ENCODE measurements around the gene IL10RB.
"Not testable (repeated sequence)": the region's sequence is repeated elsewhere in the genome, so short reads cannot be mapped to it uniquely, and the experiment has no call there.

IL10RB gene

GRCh38 chr21:33234635-33235520 is 31.3 kb upstream of the IL10RB start:
- Mint-ChIP-seq H3K27me3 (no peaks in the 10 kb centered on the region), H3K27ac (peak overlapping the region; percentile 55 to 59), H3K9me3 (no peaks in the 10 kb centered on the region), H3K4me1 (ENCODE audit: low read depth in 2 of 2) (peaks cover 55 to 71% of the 10 kb centered on the region in 2 donors), H3K36me3 (ENCODE audit: insufficient read depth) (peaks cover 13% of the 10 kb centered on the region), H3K4me3 (peak overlapping the region; percentile 33 to 80)
- ATAC-seq (replicated peaks): peak; percentile 30
- DNase-seq: no peak

GRCh38 chr21:33236013-33236686 is 30.0 kb upstream of the IL10RB start:
- Mint-ChIP-seq H3K4me1 (ENCODE audit: low read depth in 2 of 2) (peaks cover 60 to 80% of the 10 kb centered on the region in 2 donors), H3K27me3 (no peaks in the 10 kb centered on the region), H3K27ac (peak overlapping the region; percentile 91 to 95), H3K36me3 (ENCODE audit: insufficient read depth) (peaks cover 13% of the 10 kb centered on the region), H3K9me3 (no peaks in the 10 kb centered on the region), H3K4me3 (peak overlapping the region in 1 of 2 donors; percentile 67)
- DNase-seq: no peak
- no peak for ATAC-seq (replicated peaks)

- H3K9me3 Mint-ChIP-seq: no peaks in the 10 kb centered on the region
- peaks cover 60 to 82% of the 10 kb centered on the region in 2 donors for H3K4me1 Mint-ChIP-seq (ENCODE audit: low read depth in 2 of 2)
- ATAC-seq (replicated peaks) (no peak), DNase-seq (no peak)
- peaks cover 13% of the 10 kb centered on the region for H3K36me3 Mint-ChIP-seq (ENCODE audit: insufficient read depth)
- H3K27me3 Mint-ChIP-seq: no peaks in the 10 kb centered on the region
- H3K27ac Mint-ChIP-seq: peak overlapping the region; percentile 91 to 95
- H3K4me3 Mint-ChIP-seq: peak overlapping the region in 1 of 2 donors; percentile 67
Measured at GRCh38 chr21:33236766-33237165, 29.4 kb upstream of the IL10RB start.

GRCh38 chr21:33237486-33237885 is 28.7 kb upstream of the IL10RB start:
- Mint-ChIP-seq H3K9me3 (no peaks in the 10 kb centered on the region), H3K4me3 (peak overlapping the region; percentile 67 to 68), H3K36me3 (ENCODE audit: insufficient read depth) (peaks cover 20% of the 10 kb centered on the region), H3K4me1 (ENCODE audit: low read depth in 2 of 2) (peaks cover 61 to 81% of the 10 kb centered on the region in 2 donors), H3K27ac (peak overlapping the region; percentile 91 to 95), H3K27me3 (no peaks in the 10 kb centered on the region)
- ATAC-seq (replicated peaks) (no peak), DNase-seq (no peak)

GRCh38 chr21:33238146-33238545 is 28.0 kb upstream of the IL10RB start:
- H3K4me1 Mint-ChIP-seq (ENCODE audit: low read depth in 2 of 2): peaks cover 54 to 74% of the 10 kb centered on the region in 2 donors
- no peaks in the 10 kb centered on the region for H3K9me3 Mint-ChIP-seq
- H3K27me3 Mint-ChIP-seq: no peaks in the 10 kb centered on the region
- ATAC-seq (replicated peaks) (peak; percentile 24), DNase-seq (no peak)
- peak overlapping the region; percentile 91 to 95 for H3K27ac Mint-ChIP-seq
- peak overlapping the region; percentile 67 to 68 for H3K4me3 Mint-ChIP-seq
- peaks cover 21% of the 10 kb centered on the region for H3K36me3 Mint-ChIP-seq (ENCODE audit: insufficient read depth)

- no peak for DNase-seq
- Mint-ChIP-seq H3K27me3 (no peaks in the 10 kb centered on the region), H3K4me3 (peak overlapping the region; percentile 67 to 68), H3K27ac (peak overlapping the region; percentile 91 to 95), H3K4me1 (ENCODE audit: low read depth in 2 of 2) (peaks cover 54 to 74% of the 10 kb centered on the region in 2 donors), H3K9me3 (no peaks in the 10 kb centered on the region), H3K36me3 (ENCODE audit: insufficient read depth) (peaks cover 26% of the 10 kb centered on the region)
- peak; percentile 71 for ATAC-seq (replicated peaks)
Measured at GRCh38 chr21:33238565-33239255, 27.5 kb upstream of the IL10RB start.

GRCh38 chr21:33239559-33240127 is 26.5 kb upstream of the IL10RB start:
- not testable (repeated sequence) for DNase-seq; H3K9me3 Mint-ChIP-seq; H3K27me3 Mint-ChIP-seq; ATAC-seq (replicated peaks)
- Mint-ChIP-seq H3K4me3 (peak overlapping the region; percentile 67 to 68), H3K4me1 (ENCODE audit: low read depth in 2 of 2) (peaks cover 57 to 78% of the 10 kb centered on the region in 2 donors), H3K36me3 (ENCODE audit: insufficient read depth) (peaks cover 29% of the 10 kb centered on the region), H3K27ac (peak overlapping the region; percentile 91 to 95)

GRCh38 chr21:33240404-33240803 is 25.8 kb upstream of the IL10RB start:
- peak overlapping the region; percentile 91 to 95 for H3K27ac Mint-ChIP-seq
- H3K36me3 Mint-ChIP-seq (ENCODE audit: insufficient read depth): peaks cover 34% of the 10 kb centered on the region
- no peak for DNase-seq
- ATAC-seq (replicated peaks): no peak
- peak overlapping the region; percentile 23 to 48 for H3K4me3 Mint-ChIP-seq
- H3K9me3 Mint-ChIP-seq: no peaks in the 10 kb centered on the region
- peaks cover 62 to 82% of the 10 kb centered on the region in 2 donors for H3K4me1 Mint-ChIP-seq (ENCODE audit: low read depth in 2 of 2)
- H3K27me3 Mint-ChIP-seq: no peaks in the 10 kb centered on the region

- H3K4me1 Mint-ChIP-seq (ENCODE audit: low read depth in 2 of 2): peaks cover 56 to 75% of the 10 kb centered on the region in 2 donors
- ATAC-seq (replicated peaks): no peak
- DNase-seq: no peak
- H3K27me3 Mint-ChIP-seq: no peaks in the 10 kb centered on the region
- no peaks in the 10 kb centered on the region for H3K9me3 Mint-ChIP-seq
- H3K36me3 Mint-ChIP-seq (ENCODE audit: insufficient read depth): peaks cover 49% of the 10 kb centered on the region
- H3K27ac Mint-ChIP-seq: peak overlapping the region; percentile 71 to 91
- H3K4me3 Mint-ChIP-seq: peak overlapping the region; percentile 18 to 42
Measured at GRCh38 chr21:33241846-33242245, 24.3 kb upstream of the IL10RB start.

GRCh38 chr21:33242846-33243245 is 23.3 kb upstream of the IL10RB start:
- H3K27me3 Mint-ChIP-seq; DNase-seq; ATAC-seq (replicated peaks); H3K9me3 Mint-ChIP-seq; H3K4me3 Mint-ChIP-seq: not testable (repeated sequence)
- Mint-ChIP-seq H3K4me1 (ENCODE audit: low read depth in 2 of 2) (peaks cover 47 to 70% of the 10 kb centered on the region in 2 donors), H3K27ac (peak overlapping the region in 1 of 2 donors; percentile 94), H3K36me3 (ENCODE audit: insufficient read depth) (peaks cover 59% of the 10 kb centered on the region)

- no peak for DNase-seq
- peak overlapping the region; percentile 65 to 70 for H3K4me3 Mint-ChIP-seq
- peak overlapping the region; percentile 91 to 94 for H3K27ac Mint-ChIP-seq
- H3K27me3 Mint-ChIP-seq: no peaks in the 10 kb centered on the region
- peak; percentile 70 for ATAC-seq (replicated peaks)
- H3K9me3 Mint-ChIP-seq: no peaks in the 10 kb centered on the region
- peaks cover 39 to 56% of the 10 kb centered on the region in 2 donors for H3K4me1 Mint-ChIP-seq (ENCODE audit: low read depth in 2 of 2)
- peaks cover 73% of the 10 kb centered on the region for H3K36me3 Mint-ChIP-seq (ENCODE audit: insufficient read depth)
Measured at GRCh38 chr21:33244082-33244778, 21.9 kb upstream of the IL10RB start.

GRCh38 chr21:33244779-33245105 is 21.4 kb upstream of the IL10RB start:
- no peaks in the 10 kb centered on the region for H3K9me3 Mint-ChIP-seq

More at GRCh38 chr21:33244779-33245105, 21.4 kb upstream of the IL10RB start:
- ATAC-seq (replicated peaks) (no peak), DNase-seq (no peak)
- peak overlapping the region; percentile 65 to 70 for H3K4me3 Mint-ChIP-seq
- H3K27me3 Mint-ChIP-seq: no peaks in the 10 kb centered on the region
- peak overlapping the region; percentile 91 to 94 for H3K27ac Mint-ChIP-seq
- peaks cover 39 to 58% of the 10 kb centered on the region in 2 donors for H3K4me1 Mint-ChIP-seq (ENCODE audit: low read depth in 2 of 2)
- H3K36me3 Mint-ChIP-seq (ENCODE audit: insufficient read depth): peaks cover 78% of the 10 kb centered on the region

Data from effector memory CD8-positive, alpha-beta T cell (primary cell).